K562 (cell line): ENCODE measurements around the gene BNIP2.

Source experiments
- ATF7 ChIP-seq: fragments of 450-650 bp; IDR thresholded peaks from 2 replicates; pipeline ENCODE4 v1.7.1; 2014; ENCODE audit warnings: mild to moderate bottlenecking, moderate library complexity
- C11orf30 ChIP-seq: fragments of 450-650 bp; IDR thresholded peaks from 2 replicates; pipeline ENCODE4 v1.6.1; 2016; ENCODE audit warnings: low read depth, mild to moderate bottlenecking
- CBX5 ChIP-seq: IDR thresholded peaks from 2 replicates; pipeline ENCODE4 v1.6.1; 2014; ENCODE audit warnings: low read depth, borderline replicate concordance
- CREM ChIP-seq: IDR thresholded peaks from 2 replicates; pipeline ENCODE4 v1.6.1; 2014; ENCODE audit warnings: antibody characterized with exemption, low read depth
- CTCF ChIP-seq, 3 experiments: IDR thresholded peaks in 2 of 3; conservative IDR thresholded peaks in 1 of 3; 2 replicates each; pipeline ENCODE4 v1.5.1; 2011 to 2012; ENCODE audit warnings: low read length in 3 of 3, mild to moderate bottlenecking in 3 of 3, control low read depth in 2 of 3, improper control_type of control experiment in 1 of 3, inconsistent platforms in 1 of 3, low read depth in 1 of 3, mixed read lengths in 1 of 3, moderate library complexity in 1 of 3; ENCODE audit not compliant: insufficient read depth in 2 of 3
- ELF4 ChIP-seq: fragments of 450-650 bp; formaldehyde crosslinking; IDR thresholded peaks from 2 replicates; pipeline ENCODE4 v1.4.0; 2022; ENCODE audit warnings: missing genetic modification characterization
- FIP1L1 ChIP-seq: fragments of 200-400 bp; formaldehyde crosslinking; IDR thresholded peaks from 2 replicates; pipeline ENCODE4 v1.6.1; 2018; ENCODE audit warnings: mild to moderate bottlenecking, low read depth, low read length; ENCODE audit not compliant: poor library complexity, severe bottlenecking
- FOS ChIP-seq: IDR thresholded peaks from 3 replicates; pipeline ENCODE4 v1.6.1; 2011; ENCODE audit not compliant: insufficient read length; ENCODE audit errors: extremely low read depth
- HOMEZ ChIP-seq: fragments of 250-450 bp; sonication (Bioruptor Pico); IDR thresholded peaks from 2 replicates; pipeline ENCODE4 v1.4.0; 2020; ENCODE audit warnings: mild to moderate bottlenecking, moderate library complexity
- LCOR ChIP-seq: sonication (generic); formaldehyde crosslinking; IDR thresholded peaks from 2 replicates; pipeline ENCODE4 v1.8.0; 2022; ENCODE audit warnings: mild to moderate bottlenecking, missing genetic modification reagents
- PATZ1 ChIP-seq: fragments of 250-450 bp; sonication (Bioruptor Pico); IDR thresholded peaks from 2 replicates; pipeline ENCODE4 v1.5.0; 2020; ENCODE audit warnings: mild to moderate bottlenecking, borderline replicate concordance
- SIN3B ChIP-seq: fragments of 450-650 bp; IDR thresholded peaks from 2 replicates; pipeline ENCODE4 v1.6.1; 2017; ENCODE audit warnings: low read depth, mild to moderate bottlenecking, moderate library complexity
- STAT5B ChIP-seq: fragments of 250-450 bp; sonication (Bioruptor Pico); IDR thresholded peaks from 2 replicates; pipeline ENCODE4 v1.8.0; 2021; ENCODE audit warnings: mild to moderate bottlenecking, inconsistent platforms
- ZNF551 ChIP-seq: fragments of 250-450 bp; sonication (Bioruptor Pico); IDR thresholded peaks from 2 replicates; pipeline ENCODE4 v1.5.0; 2021; ENCODE audit warnings: mild to moderate bottlenecking, moderate library complexity

GRCh38 chr15:59611276-59612260 is 77.6 kb downstream of the BNIP2 start, which contains the start of gene GCNT3:
- no peak for TF ChIP-seq HOMEZ (CRISPR knock-in tag)
- TF ChIP-seq ELF4 (CRISPR knock-in tag), result no peak
- no peak for TF ChIP-seq PATZ1 (CRISPR knock-in tag)
- no peak for TF ChIP-seq C11orf30
- no peak for TF ChIP-seq CREM
- TF ChIP-seq ZNF551 (CRISPR knock-in tag), result no peak
- no peak for TF ChIP-seq ATF7
- TF ChIP-seq FOS, result no peak
- TF ChIP-seq FIP1L1, result no peak
- no peak for TF ChIP-seq CBX5
- no peak for TF ChIP-seq CTCF (IDR thresholded peaks at IDR 0.05 in 2 of 3, conservative IDR thresholded peaks at IDR 0.05 in 1 of 3; ENCODE audit: insufficient read depth in 2 of 3, low read depth in 1 of 3, low read length in 3 of 3)
- TF ChIP-seq SIN3B, result no peak
- TF ChIP-seq LCOR (CRISPR knock-in tag), result no peak
- no peak for TF ChIP-seq STAT5B (CRISPR knock-in tag)
